ENCODE results near the gene SNX3. TPM values are rescaled to one million over a fixed set of nuclear protein-coding genes. Genes with fewer than 3 reads are reported as not detected.
"Not testable (repeated sequence)": the region's sequence is repeated elsewhere in the genome, so short reads cannot be mapped to it uniquely, and the experiment has no call there.

Gene SNX3
- total RNA-seq, 1 experiment from 2014 or later = 117 TPM

DNA sequence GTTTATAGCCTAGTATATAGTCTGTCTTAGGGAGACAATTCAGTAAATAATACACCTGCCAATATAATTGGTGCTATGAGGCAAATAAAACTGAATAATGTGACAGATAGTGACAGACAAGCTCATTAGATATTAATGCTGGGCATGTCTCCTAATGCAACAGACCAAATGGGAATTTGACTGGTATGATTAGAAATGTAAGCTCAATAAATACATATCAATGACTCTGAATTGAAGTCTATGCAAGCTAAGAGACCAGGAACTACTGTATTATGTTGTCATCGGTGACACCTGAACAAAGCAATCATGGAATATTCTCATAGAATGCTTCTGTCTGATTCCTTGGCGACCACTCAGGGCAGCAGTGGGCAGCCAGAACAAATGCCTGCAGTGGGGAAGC lies 2.5 kb upstream of the SNX3 start:
- no peak for DNase-seq (ENCODE audit: extremely low read depth, low read depth)

DNA sequence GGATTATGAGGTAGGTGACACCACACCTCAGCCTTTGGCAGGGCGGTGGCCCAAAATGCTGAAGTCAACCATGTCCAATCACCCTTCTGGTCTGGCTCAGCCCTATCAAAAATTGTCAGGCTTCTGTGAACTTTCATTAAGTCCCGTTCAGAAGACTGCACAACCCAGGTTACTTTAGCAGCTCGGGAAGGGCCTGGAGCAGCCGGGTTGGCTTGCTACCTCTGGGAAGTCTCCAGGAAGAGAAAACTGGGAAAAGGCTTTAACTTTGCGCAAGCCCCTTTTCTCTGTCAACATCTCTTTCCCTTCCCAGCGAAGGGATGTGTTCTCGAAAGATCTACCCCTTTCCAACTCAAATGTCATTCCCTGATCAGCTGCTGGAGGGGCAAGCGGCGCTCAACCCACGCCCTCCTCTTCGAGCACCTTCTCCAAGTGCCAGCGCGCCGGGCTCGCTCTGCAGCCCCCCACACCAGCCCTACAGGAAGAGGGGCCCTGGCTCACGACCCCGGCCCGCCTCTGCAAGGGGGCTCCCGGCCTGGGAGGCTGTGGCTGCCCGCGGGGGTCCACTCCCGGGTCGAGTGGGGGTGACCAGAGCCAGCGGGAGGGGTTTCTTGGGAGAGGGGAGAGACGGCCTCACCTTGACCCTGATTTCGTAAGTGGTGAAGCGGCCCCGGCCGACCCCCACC lies 573 bp downstream of the SNX3 start:
- DNase-seq (ENCODE audit: extremely low read depth, low read depth) = no peak

DNA sequence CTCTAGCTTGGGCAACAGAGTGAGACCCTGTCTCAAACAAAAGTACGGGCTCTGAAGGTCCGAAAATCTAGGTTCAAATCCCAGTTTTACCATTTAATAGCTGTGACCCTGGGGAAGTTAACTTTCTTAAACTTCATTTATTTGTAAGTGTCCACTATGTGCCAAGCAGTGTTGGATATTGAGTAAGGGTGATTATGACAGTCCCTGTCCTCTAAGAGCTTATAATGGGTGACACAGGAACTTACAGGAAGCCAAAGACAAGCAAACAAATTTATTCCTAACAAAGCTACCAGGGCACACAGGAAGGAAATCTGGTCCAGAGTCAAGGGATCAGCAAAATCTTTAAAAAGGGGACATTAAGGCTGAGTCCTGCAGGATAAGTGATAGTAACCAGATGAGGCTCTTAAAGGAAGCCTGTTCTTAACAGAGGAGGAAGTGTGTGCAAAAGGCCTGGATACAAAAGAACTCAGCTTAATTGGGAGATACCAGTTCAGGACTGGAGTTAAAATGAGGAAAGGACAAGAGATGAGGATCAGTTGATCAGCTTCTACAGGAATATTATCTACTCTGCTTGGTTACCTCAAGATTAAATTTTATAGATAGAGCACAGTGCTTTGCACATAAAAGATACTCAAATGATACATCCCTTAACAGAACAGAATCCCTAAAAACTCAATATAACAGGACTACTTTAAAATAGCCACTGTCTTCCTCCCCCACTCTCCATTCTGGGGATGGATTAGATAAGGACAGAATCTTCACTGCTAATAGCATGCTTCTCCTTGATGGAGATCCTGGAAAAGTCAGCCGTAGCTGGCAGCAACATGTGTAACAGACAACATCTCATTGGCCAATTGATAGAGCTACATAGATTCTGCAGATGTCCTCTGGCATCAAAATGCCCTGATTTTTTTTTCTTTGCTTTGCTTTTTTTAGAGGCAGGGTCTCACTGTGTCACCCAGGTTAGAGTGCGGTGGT lies 6.1 kb downstream of the SNX3 start:
- DNase-seq (ENCODE audit: extremely low read depth, low read depth) = no peak

DNA sequence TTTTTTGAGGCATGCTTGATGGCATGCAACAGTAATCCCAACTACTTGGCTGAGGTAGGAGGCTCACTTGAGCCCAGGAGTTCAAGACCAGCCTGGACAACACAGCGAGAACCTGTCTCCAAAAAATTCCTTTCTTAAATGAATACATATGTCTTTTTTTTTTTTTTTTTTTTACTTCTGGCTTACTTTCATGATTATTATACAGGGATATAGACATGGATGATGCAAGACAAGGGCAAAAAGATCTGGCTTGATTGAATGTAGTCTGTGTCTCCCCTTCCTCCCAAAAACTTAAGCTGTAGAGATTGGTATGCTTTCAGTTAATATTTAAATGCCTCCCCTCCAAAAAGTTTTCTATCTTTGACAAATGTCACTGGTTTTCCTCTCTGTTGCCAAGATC lies 7.6 kb downstream of the SNX3 start:
- DNase-seq (ENCODE audit: extremely low read depth, low read depth) = no peak

DNA sequence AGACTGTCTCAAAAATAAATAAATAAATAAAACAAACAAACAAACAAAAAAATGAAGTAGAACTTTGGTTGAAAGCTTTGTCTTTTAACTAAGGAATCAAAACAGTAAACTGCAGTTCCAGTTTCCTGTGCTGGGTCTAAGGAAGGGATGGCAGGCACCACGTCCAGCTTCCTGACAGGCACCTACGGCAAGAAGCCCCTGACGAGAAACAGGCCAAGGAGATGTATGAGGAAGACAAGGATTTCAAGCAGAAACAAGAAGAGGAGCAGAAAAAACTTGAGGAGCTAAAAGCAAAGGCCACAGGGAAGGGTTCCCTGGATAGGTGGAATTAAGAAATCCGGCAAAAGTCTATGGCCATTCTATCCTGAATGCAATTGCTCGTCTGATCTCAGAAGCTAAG lies 8.8 kb downstream of the SNX3 start:
- no peak for DNase-seq (ENCODE audit: extremely low read depth, low read depth)

DNA sequence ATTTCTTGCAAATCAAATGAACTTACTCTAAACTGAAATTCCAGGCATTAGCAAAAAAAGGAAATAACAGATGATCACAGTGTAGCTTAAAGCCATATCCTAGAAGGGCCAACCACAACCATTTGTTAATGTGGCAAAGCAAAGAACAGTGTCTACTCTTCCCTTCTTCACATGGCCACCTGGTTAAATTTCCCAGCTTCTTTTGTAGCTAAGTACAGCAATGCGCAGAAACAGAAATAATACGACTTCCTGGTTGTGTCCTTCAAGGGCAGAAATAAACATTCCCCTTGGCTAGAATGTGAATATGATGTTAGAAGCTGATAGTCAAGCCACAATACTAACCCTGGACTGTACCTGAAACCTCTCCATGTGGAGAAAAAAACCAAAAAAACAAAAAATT lies 9.6 kb downstream of the SNX3 start:
- no peak for DNase-seq (ENCODE audit: extremely low read depth, low read depth)

DNA sequence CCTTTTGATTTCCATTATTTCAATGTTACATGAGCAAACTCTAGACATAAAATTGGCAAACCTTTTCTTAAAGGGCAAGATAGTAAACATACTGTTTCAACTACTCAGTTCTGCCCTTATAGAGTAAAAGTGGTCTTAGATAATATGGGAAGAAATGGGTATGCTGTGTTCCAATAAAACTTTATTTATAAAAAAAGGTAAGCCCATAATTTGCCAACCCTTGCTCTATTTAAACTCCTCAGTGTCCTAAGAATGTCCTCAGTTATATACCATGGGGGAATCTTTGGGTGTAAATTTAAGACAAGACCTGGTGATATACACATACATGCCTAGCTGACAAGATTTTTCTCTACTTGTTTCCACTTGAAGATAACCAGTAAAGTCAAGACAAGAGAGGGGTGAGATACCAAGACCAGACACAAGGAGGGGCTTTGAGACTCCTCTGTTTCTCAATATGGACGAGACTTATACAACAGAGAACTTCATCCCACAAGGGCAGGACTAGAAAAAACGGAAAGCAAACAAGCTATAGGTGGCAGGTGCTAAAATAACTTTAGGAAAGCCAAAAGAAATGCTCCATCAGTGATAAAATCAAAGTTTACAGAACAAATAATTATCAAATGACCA lies 10.5 kb downstream of the SNX3 start:
- no peak for DNase-seq (ENCODE audit: extremely low read depth, low read depth)

DNA sequence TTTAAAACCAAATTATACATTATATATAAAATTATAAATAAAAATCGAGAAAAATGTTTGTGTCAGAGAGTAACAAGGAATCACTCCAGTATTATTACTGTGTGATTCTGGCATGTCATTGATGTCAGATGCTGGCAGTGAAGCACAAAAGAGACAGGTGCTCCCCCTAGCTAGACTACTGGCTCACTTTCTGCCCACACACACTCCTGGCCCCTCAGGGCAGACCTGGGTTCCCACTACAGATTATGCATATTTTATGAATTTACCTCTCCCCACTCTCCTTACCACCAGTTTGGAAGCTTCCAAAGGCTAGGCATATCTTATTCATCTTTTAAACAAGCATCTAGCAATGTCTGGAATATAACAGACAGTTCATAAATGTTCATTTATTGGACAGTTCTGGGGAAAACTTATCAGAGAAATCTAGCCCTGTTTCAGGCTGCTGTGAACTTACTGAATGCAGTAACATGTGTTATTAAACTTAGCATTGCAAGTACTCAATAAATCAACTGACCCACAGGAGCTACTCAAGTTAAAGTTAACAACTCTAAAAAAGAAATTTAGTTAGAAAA lies 12.8 kb downstream of the SNX3 start:
- DNase-seq (ENCODE audit: extremely low read depth, low read depth) = no peak

DNA sequence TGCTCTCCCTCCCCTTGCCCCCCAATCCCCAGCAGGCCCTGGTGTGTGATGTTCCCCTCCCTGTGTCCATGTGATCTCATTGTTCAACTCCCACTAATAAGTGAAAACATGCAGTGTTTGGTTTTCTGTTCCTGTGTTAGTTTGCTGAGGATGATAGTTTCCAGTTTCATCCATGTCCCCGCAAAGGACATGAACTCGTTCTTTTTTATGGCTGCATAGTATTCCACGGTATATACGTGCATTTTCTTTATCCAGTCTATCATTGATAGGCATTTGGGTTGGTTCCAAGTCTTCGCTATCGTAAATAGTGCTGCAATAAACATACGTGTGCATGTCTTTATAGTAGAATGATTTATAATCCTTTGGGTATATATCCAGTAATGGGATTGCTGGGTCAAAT lies 15.7 kb downstream of the SNX3 start:
- DNase-seq (ENCODE audit: extremely low read depth, low read depth) = not testable (repeated sequence)

DNA sequence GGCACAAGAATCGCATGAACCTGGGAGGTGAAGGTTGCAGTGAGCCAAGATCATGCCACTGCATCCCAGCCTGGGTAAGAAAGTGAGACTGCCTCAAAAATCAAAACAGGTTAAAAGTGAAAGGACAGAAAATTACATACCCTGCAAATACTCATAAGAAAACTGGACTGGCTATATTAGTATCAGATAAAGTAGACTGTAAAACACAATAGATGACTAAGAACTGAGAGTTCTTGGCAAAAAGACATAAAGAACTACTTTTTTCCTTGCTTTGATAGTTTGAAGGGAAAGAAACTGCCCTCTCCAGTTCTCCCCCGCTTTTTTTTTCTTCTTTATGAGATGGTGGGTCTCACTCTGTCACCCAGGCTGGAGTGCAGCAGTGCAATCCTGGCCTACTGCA lies 17.0 kb downstream of the SNX3 start:
- no peak for DNase-seq (ENCODE audit: extremely low read depth, low read depth)

DNA sequence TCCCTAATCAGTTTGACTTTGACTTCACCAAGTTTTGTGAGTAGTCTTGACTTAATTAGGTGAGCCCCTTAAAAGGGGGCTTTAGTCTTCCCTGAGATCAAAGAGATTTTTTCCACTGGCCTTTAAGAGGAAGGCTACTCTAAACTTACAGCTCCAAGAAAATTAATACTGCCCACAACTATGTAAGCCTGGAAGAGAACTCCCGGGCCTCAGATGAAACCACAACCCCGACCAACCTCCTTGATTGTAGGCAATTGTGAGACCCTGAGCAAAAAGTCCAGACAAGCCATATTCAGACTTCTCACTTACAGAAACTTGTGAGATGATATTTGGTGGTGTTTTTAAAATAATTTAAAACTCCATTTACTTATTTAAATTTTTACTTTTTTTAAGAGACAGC lies 18.1 kb downstream of the SNX3 start:
- DNase-seq (ENCODE audit: extremely low read depth, low read depth) = no peak

DNA sequence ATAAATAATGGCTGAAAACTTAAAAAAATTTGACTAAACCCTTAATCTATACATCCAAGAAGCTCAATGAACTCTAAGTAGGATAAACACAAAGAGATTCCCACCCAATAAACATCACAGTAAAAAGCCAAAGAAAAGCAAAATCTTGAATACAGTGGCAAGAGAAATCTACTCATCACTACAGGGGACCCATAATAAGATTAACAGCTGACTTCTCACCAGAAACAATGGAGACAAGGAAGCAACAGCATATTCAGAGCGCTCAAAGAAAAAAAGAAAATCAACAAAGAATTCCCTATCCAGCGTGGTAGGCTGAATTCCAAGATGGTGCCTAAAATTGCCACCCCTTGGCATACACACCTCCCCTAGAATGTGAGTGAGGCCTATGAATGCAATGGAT lies 18.6 kb downstream of the SNX3 start:
- DNase-seq (ENCODE audit: extremely low read depth, low read depth) = no peak

DNA sequence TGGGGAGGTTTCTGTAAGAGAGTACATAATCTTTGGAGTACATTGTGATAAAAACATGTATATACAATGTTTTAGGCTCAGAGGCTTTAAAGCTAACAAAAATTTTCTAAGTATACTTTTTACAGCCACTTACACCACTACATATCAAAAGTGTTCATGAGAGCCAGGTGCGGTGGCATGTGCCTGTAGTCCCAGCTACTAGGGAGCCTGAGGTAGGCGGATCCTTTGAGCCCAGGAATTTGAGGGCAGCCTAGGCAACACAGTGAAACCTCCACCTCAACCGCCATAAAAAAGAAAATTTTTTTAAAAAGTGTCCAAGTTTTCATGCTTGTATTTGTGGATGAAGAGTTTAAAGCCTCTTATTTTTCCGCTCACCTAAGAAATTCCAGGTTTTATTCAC lies 22.5 kb downstream of the SNX3 start:
- no peak for DNase-seq (ENCODE audit: extremely low read depth, low read depth)

DNA sequence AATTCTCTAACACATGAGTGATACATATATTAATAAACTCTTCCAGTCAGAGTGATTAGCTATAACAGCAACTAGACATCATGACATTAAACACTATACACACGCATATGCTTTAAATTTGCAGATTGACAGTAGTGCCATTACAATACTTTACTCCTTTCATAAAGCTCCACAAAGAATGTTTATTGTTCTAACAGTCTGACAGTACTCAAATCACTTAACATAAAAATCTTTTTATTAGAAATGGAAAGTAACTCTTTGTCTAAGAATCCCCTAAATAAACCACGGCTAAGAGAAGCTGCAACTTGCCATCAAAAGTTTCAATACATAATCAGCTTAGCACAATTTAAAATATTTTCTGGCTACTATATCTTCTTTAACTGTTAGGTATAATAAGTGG lies 24.0 kb downstream of the SNX3 start:
- DNase-seq (ENCODE audit: extremely low read depth, low read depth) = no peak

DNA sequence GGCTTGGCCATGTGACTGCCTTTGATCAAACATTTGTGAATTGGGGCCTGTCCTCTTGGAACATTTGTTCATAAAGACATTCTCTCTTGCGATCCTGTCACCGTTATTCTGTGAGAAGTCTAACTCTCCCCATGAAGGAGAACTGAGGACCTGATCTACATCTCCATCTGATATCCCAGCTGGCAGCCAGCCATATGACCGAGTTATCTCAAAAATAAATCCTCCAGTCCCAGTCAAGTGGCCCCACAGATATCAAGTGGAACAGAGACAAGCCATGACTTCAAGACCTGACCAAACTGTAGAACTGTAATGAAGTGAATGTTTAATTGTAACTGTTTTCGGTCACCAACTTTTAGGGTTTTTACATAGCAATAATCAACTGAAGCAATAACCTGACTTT lies 25.7 kb downstream of the SNX3 start:
- no peak for DNase-seq (ENCODE audit: extremely low read depth, low read depth)

DNA sequence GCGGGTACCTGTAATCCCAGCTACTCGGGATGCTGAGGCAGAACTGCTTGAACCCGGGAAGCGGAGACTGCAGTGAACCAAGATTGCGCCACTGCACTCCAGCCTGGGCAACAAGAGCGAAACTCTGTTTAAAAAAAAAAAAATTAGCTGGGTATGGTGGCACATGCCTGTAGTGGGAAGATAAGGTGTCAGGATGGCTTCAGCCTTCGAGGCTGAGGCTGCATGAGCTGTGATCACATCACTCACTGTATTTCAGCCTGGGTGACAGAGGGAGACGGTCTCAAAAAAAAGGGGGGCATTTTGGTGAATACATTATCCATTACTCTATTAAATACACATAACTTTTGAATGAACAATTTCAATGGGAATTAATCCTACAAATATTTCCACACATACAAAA lies 32.4 kb downstream of the SNX3 start:
- DNase-seq (ENCODE audit: extremely low read depth, low read depth) = no peak

DNA sequence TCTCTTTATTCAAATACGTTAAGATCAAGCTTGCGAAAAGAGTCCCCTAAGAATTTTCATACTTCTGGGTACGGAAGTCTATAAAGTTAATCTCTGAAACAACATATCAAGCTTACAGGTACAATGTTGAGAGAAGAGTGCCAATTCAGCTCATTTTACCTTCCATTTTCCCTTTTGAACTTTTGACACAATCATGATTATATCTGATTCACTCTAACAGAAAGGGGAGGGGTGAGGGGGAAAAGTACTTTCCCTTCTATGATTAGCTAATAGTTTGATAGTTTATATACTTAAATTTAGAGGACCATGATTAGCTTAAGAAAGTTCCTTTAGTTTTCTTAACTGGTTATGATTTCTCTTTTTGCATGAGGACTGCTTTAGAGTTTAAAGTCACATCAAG lies 33.5 kb downstream of the SNX3 start:
- no peak for DNase-seq (ENCODE audit: extremely low read depth, low read depth)

DNA sequence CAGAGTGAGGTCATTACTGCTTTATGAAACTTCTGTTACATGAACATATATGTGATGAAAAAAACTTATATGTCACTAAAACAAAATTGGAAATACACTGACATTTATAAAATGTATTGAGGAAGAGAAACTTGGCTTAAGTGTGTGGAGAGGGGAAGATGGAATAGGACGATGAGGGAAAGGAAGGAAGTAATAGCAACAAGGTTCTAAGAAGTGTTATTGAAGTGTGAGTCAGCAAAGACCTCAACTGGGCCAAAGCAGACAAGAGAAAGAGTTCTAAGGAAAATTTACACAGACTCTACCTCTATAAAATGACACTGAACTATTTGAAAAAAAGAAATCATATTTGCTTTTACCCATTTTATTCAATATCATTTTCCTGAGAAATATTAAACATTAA lies 38.3 kb downstream of the SNX3 start:
- DNase-seq (ENCODE audit: extremely low read depth, low read depth) = no peak

DNA sequence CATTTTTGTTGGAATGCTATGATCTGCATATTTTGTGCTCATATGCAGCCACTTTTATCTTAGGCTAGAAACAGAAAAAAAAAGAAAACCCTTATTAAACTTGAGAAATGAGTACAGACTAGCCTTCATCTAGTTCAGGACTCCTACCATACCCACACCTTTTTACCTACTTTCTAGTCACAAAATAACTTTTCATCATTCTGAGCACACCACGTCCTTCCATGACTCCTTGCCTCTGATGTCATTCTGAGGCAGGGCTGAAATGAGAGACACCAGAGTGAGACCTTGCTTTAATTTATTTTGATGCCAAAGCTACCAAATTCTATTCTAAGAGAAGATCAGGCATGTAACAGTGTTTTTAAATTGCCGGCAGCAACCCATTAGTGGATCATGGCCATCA lies 38.8 kb downstream of the SNX3 start:
- DNase-seq (ENCODE audit: extremely low read depth, low read depth) = no peak

DNA sequence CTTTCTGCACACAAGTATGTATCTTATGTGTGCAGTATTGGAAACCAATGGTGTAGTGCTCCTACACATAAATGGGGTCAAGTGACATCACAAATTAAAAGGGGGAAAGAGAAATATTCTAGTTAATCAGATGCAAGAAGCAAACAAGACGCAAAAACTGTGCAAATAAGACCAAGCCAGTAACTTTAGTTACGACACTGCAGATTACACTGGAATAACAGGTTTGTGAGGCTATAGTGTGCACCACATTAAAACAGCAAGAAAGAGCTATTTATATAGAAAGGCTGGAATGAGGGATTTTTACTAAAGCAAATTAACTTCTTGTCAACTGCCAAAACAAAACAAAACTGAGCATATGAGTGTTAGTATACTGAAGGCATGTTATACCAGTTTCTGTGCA lies 49.2 kb downstream of the SNX3 start:
- no peak for DNase-seq (ENCODE audit: extremely low read depth, low read depth)

DNA sequence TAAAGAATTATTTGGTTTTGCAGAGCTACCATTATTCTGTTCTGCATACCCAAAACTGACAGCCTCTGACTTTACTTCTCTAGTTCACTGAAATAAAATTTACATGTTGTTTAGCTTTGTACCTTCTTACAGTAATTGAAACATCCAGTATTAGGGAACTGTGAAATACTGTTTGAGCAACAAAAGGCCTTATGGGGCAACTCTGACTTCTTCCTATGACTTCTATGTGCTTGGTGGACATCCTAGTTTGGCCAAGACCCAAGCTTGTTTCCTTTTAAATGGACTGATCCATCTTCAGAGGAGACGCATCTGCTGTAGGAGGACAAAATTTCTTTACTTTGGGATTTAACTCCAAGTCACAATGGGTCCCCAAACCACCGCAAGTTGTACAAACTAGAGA lies 50.3 kb downstream of the SNX3 start:
- DNase-seq (ENCODE audit: extremely low read depth, low read depth) = no peak

Data from NCI-H460 (cell line).